ENCODE data around the gene ABCC1.

DNA sequence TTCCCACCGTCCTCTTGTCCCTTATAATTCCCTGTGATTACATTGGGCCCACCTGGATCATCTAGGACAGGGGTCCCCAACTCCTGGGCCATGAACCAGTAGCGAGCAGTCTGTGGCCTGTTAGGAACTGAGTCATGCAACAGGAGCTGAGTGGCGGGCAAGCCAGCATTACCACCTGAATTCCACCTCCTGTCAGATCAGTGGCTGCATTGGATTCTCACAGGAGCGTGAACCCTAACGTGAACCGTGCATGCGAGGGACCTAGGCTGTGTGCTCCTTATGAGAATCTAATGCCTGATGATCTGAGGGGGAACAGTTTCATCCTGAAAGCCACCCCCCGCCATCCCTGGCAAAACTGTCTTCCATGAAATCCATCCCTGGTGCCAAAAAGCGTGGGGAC is 36.8 kb downstream of the ABCC1 start:
- TF ChIP-seq, protein P1, sequence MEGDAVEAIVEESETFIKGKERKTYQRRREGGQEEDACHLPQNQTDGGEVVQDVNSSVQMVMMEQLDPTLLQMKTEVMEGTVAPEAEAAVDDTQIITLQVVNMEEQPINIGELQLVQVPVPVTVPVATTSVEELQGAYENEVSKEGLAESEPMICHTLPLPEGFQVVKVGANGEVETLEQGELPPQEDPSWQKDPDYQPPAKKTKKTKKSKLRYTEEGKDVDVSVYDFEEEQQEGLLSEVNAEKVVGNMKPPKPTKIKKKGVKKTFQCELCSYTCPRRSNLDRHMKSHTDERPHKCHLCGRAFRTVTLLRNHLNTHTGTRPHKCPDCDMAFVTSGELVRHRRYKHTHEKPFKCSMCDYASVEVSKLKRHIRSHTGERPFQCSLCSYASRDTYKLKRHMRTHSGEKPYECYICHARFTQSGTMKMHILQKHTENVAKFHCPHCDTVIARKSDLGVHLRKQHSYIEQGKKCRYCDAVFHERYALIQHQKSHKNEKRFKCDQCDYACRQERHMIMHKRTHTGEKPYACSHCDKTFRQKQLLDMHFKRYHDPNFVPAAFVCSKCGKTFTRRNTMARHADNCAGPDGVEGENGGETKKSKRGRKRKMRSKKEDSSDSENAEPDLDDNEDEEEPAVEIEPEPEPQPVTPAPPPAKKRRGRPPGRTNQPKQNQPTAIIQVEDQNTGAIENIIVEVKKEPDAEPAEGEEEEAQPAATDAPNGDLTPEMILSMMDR (IDR thresholded peaks at IDR 0.05; ENCODE audit: borderline replicate concordance, extremely low read depth, low read length, poor library complexity, severe bottlenecking) = no peak
- no peak for TF ChIP-seq EZH2 (IDR thresholded peaks at IDR 0.05; ENCODE audit: borderline replicate concordance, low read depth, low read length, severe bottlenecking)

Data from DND-41 (cell line).